Daoy (cell line): ENCODE data around the gene CELSR1. TPM values are rescaled to one million over a fixed set of nuclear protein-coding genes. Genes with fewer than 3 reads are reported as not detected.

ENCODE experiments used
- DNase-seq: peaks from one replicate; pipeline ENCODE4 v3.0.0-alpha.2; 2015; ENCODE audit warnings: low read depth
- total RNA-seq: library from RNA; depleted of rRNA; stranded (reverse); fragments of >200 nt; shearing (Covaris generic); gene quantifications from 2 replicates; pipeline ENCODE4 v1.2.3, GENCODE V29; 2014

CELSR1 gene
- total RNA-seq, 1 experiment from 2014 or later = 2.9 TPM

- DNase-seq = peak; percentile 67
These were observed 39.3 kb upstream of the CELSR1 start for GRCh38 chr22:46576556-46577367.

GRCh38 chr22:46575911-46576555 is 38.6 kb upstream of the CELSR1 start:
- no peak for DNase-seq

DNA sequence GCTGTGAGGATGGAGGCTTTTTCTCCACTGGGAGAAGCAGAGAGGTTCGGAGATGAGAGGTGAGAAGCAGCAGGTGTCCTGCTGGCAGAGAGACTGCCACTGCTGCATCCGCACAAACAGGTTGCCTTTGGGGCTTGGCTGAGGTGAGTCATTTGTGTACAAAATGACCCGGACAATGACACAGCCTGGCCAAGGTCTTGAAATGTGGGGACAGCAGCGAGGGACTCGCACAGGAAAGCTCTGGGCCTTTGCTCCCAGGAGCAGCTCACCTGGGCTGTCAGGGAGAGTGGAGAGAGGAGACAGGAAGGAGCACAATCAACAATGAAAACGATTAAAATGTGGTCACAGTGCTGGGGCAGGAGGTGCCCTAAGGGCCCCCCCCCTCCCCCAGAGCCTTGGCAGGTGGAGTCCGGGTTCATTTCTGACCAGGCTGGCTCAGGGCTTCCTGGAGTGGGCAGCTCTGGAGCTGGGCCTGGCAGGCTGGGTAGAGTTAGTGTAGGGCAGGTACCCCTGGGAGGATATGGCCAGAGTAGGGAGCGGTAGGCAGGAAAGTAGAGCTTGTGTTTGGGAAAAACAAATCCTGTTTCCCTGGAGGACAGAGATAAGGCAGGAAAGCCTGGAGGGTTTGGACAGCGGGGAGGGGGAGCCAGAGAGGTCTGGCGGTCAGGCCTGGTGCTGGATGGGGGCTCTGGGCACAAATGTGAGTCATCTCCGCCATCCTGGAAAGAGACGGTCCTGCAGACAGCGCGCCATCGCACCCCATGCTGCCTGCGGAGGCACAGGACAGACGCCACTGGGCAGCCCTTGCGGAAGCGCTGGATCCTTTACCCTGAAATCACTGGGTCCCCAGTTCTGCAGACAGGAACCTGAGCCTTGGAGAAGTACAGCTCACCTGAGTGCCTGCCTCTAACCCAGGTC is 37.8 kb upstream of the CELSR1 start:
- peak; percentile 53 for DNase-seq

DNA sequence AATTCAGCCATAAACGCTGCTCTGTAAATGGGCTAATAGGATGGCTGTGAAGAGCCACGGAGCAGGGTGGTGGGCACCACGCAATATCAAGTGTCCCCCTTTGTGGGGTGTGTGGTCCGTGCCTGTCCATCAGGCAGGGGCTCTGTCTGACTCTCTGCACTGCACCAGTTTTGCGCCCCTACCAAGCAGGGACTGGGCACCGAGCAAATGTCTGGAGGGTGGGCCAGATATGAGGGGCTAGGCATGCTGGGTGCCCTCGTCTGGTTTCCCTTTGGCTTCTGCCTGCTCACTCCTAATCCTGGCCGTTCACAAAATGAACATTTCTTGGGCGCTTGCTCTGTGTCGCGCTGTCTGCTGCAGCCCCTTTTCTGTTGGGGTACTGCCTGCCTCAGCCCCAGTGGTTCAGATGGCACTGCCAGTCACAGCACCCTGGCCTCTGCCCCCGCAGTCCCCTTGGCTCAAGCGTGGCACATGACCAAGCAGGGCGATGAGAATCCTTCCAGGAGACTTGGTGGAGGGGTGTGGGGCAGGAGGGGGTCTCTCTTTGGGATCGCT is 37.1 kb upstream of the CELSR1 start:
- no peak for DNase-seq

DNA sequence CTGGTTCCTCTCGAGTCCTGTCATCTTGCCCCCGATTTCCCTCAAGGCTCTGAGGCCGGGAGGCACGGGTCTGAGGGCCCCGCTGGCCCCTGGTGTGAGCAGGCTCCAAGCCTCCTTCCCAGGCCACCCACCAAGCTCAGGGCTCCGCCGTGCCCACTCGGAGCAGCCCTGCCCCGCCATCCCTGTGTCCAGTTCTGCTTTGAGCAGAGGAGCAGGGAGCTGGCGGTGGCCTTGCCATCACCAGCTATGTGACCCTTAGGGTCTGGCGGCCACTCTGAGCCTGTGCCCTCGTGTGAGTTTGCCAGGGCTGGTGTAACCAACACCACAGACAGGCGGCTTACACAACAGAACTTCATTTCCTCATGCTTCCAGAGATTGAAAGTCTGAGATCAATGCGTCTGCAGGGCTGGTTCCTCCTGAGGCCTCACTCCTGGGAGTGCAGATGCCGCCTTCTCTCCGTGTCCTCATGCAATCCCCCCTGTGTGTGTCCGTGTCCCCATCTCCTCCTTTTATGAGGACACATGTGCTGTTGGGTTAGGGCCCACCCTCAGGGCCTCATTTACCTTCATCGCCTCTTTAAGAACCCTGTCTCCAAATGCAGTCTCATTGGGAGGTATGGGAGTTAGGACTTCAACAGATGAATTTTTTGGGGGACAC is 36.5 kb upstream of the CELSR1 start:
- DNase-seq = no peak

DNA sequence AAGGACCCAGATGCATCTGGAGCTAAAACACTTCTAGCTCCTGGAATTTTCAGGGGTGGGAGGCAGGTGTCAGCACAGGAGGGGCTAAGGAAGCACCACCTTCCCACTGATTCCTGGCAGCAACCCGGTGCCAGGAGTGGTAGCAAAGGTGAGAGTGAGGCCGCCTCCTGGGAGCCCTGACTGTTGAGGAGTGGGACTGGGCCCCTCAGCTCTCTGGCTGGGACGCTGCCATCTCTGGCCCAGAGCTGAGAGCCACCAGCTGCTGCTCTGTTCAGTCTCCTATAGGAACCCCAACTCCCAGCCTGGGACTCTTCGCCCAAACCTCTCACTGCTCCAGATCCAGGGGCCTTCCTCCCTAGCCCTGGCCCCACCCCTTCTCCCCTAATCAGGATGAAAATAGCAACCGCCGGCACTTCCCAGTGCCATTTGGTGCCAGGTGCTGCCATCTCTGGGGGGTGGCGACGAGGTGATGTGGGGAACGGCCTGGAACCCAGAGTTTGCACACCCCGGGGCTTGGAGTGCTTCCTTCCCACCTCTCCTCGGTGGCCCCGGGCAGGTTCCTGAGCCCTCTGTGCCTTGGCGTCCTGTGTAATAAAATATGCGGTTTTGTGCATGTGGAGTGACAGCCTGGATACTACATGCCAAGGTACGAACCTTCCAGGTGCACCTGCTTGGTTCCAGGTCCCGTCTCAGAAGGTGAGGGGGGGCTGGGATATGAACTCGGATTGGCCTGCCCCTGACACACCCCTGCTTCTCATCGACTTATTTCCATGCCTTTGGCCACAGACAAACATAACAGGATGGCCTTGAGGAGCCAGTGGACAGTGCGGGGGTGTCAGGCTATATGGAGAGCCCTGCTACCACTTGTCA is 35.7 kb upstream of the CELSR1 start:
- DNase-seq = no peak

DNA sequence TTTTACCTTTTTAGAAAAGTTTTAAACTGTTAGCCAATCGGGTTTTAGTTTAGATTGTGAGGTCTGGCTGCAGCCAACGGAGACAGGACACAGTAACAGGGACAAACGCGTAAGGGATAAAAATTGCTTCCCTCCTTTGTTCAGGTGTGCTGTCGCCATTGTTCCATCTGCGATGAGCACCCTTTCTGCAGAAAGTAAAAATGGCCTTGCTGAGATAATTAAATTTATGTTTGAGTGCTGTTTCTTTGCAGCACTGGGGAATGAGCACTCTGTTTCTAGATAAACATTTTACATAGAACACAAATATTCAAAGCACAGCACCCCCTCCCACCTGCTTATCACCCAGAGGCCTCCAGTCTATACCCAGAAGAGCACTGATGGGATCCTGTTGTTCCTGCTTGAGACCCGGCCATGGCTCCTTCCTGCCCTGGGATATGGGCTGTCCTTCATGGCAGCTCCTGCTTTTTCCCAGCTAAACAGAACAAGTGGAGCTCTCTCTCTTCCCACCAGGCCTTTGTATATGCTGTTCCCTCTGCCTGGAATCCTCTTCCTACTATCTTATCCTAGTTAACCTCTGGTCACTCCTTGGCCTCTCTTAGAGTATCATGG is 34.3 kb upstream of the CELSR1 start:
- no peak for DNase-seq

- no peak for DNase-seq
These were observed 32.7 kb upstream of the CELSR1 start for GRCh38 chr22:46569848-46570695.

DNA sequence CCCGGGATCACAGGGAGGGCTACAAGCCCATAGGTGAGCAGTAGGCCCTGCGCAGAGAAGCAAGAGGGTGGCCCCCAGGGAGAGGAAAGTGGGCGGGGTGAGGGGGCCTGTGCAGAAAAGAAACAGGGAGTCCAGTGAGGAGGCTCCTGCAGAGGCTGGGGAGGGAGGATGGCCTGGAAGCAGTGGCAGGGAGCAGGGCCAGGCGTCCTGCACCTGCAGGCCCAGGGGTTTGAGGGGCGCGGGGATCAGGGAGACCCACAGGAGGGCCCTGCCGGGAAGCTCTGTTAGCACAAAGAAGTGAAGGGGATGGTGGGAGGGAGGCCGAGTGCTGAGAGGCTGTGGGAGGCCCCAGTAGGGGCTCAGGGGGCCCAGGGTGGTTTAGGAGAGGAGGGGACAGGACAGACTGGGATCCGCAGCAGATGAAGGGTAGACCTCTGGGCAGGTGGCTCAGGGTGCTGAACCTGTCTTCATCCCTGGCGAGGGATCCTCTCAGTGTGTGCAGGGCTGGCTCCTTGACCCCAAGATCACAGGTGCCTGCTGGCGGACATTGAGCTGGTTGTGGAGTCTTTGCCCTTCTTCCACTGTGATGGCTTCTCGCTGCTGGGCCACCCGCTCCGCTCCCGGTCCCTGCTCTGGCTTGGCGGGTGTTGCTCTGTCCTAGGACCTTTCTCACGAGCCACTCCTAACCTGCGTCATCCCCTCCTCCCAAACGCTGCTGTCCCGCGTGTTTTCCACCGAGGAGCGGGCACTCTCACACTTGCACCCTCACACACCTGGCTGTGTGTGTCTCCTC is 31.8 kb upstream of the CELSR1 start:
- DNase-seq = no peak

DNA sequence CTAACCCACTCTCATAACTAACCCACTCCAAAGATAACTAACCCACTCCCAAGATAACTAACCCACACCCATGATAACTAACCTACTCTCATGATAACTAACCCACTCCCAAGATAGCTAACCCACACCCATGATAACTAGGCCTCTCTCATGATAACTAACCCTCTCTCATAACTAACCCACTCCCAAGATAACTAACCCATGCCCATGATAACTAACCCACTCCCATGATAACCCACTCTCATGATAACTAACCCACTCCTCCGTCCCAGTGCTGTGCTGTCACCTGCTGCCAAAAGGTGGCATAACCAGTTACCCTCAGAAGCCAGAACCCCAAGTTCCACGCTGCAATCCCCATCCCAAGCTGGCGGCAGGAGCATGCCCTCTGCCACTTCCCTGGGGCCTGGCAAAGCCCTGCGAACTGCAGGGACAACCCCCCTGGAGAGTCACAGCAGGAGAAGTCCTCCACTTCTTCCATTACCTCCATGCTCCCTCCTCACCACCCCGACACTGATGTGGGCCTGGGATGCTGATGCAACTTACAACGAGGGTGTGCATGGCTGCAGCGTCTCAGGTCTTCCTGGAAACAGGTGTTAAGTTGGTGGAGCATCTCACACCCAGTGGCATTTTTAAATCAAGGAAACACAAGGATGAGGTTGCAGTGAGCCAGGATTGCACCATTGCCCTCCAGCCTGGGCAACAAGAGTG is 30.8 kb upstream of the CELSR1 start:
- DNase-seq = no peak

- DNase-seq = no peak
These were observed 30.1 kb upstream of the CELSR1 start for GRCh38 chr22:46567471-46567870.

DNA sequence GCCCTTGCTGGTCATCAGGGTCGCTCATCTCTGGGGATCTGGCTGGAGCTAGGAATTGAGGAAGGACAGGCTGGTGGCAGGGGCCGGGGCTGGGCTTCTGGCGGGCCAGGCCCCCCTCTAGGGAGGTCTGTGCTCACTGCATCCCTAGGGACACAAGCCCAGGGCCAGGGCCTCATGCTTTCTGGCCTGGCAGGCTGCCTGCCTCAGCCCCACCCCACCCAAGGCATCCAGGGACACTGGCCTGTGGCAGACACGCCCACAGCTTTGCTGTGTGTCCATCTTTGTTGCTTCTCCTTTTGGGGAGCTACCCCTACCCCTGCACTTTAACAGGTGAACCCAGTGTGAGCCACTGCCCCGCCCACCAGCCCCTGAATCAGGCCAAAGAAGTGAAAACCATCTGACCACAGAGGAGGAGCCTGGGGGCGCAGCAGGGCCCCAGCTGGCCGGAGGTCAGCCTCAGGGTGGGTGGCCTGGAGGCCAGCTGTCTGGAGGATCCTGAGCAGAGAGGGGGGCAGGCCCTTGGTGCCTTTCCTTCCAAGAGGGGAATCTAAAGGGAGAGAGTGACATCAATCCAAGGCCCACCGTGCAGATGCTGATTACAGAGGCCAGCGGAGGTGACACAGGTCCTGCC is 26.8 kb upstream of the CELSR1 start:
- DNase-seq = no peak

- DNase-seq = peak; percentile 64
These were observed 26.1 kb upstream of the CELSR1 start for GRCh38 chr22:46563381-46564083.

DNA sequence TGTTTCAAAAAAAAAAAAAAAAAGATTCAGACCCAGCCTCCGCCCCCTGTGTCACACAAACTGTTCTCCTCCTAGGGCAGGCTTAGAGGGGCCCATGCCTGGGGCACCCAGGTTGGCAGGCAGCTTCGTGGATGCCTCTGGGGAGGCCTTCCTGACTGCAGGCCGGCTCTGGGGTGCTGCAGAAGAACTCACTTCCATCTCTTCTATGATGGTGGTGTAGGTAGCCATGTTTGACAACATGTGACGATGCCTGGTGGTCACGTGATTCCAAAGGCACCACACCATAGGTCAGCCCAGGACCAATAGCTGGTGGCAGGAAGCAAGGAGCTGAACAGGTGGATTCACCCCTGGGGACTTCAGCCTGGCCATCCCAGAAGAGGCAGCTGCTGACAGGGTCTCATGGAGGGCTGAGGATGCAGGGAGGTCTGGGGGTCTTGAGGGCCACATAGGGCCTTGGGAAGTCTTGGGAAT is 24.1 kb upstream of the CELSR1 start:
- DNase-seq = peak; percentile 58

GRCh38 chr22:46560696-46561295 is 23.4 kb upstream of the CELSR1 start:
- DNase-seq = no peak
